Bronchial epithelial cell (primary cell): ENCODE results near the gene MAGI2. TPM values are rescaled to one million over a fixed set of nuclear protein-coding genes. Genes with fewer than 3 reads are reported as not detected.

Experiments
- DNase-seq: peaks from one replicate; pipeline ENCODE4 v3.0.0-alpha.2; 2010; ENCODE audit warnings: low read depth
- FAIRE-seq: peaks from 2 replicates; lab custom pipeline; 2011; peaks lifted over from hg19 to GRCh38; lab: Jason Lieb, UNC
- H3K27me3 ChIP-seq: 2 replicates; pipeline ENCODE4 v1.5.1; 2011; ENCODE audit warnings: low read length; ENCODE audit not compliant: control insufficient read depth, insufficient read depth
- H3K36me3 ChIP-seq: 2 replicates; pipeline ENCODE4 v1.5.1; 2011; ENCODE audit warnings: low read length; ENCODE audit not compliant: control insufficient read depth, insufficient read depth
- H3K4me3 ChIP-seq: 2 replicates; pipeline ENCODE4 v1.5.1; 2011; ENCODE audit warnings: mild to moderate bottlenecking, low read depth, low read length, control low read depth
- total RNA-seq: library from RNA; depleted of rRNA; stranded (reverse); fragments of >200 nt; gene quantifications from 2 replicates; pipeline ENCODE4 v1.2.1, GENCODE V29; 2014
- TF ChIP-seq, protein P1 (sequence below): IDR thresholded peaks from 2 replicates; pipeline ENCODE4 v1.5.1; 2011; ENCODE audit warnings: mild to moderate bottlenecking, moderate library complexity, low read length, control low read depth, inconsistent platforms; ENCODE audit not compliant: insufficient read depth, severe bottlenecking

Gene MAGI2
- total RNA-seq, 1 donor from 2014 or later, result 2.6 TPM

DNA sequence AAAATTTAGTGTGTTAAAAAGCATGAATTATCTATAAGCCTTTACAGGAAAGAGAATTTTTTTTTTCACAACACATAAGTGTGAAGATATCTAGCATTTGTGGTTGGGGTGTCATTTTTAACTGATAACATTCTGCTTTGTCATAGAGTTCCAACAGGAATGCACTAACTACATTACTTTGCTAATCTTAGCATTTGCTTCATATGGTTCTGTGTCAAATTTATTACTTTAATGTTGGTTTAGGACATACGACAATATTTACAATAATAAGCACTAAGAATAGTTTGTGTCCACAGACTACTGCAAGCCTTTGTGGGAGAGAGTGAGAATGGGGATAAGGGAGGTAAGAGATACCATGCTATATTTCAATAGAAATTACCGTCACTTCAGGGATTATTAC lies 40.6 kb upstream of the MAGI2 start:
- DNase-seq (no peak), FAIRE-seq (no peak)
- Histone ChIP-seq H3K36me3 (no peaks in the 10 kb centered on the region), H3K4me3 (no peak overlapping the region), H3K27me3 (no peaks in the 10 kb centered on the region)
- TF ChIP-seq, protein P1, sequence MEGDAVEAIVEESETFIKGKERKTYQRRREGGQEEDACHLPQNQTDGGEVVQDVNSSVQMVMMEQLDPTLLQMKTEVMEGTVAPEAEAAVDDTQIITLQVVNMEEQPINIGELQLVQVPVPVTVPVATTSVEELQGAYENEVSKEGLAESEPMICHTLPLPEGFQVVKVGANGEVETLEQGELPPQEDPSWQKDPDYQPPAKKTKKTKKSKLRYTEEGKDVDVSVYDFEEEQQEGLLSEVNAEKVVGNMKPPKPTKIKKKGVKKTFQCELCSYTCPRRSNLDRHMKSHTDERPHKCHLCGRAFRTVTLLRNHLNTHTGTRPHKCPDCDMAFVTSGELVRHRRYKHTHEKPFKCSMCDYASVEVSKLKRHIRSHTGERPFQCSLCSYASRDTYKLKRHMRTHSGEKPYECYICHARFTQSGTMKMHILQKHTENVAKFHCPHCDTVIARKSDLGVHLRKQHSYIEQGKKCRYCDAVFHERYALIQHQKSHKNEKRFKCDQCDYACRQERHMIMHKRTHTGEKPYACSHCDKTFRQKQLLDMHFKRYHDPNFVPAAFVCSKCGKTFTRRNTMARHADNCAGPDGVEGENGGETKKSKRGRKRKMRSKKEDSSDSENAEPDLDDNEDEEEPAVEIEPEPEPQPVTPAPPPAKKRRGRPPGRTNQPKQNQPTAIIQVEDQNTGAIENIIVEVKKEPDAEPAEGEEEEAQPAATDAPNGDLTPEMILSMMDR, result no peak

DNA sequence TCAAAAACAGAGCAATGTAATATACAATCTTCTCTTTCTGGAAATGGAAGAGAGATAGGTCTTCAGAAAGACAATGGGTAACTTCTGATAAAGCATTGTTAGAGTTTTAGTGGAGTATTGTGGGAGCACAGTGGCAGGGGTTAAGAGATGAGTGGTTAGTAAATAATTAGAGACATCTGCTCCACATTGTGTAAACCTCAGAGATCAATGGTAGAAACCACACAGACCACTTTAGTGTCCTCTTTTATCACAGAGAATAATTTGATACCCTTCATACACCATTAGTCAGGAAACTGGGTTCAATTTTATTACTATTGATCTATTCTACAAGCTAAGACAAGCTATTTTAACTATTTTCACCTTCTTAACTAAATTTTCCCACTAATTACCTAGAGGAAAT lies 35.9 kb upstream of the MAGI2 start:
- H3K36me3 ChIP-seq, result no peaks in the 10 kb centered on the region
- DNase-seq, result no peak
- no peak for FAIRE-seq

DNA sequence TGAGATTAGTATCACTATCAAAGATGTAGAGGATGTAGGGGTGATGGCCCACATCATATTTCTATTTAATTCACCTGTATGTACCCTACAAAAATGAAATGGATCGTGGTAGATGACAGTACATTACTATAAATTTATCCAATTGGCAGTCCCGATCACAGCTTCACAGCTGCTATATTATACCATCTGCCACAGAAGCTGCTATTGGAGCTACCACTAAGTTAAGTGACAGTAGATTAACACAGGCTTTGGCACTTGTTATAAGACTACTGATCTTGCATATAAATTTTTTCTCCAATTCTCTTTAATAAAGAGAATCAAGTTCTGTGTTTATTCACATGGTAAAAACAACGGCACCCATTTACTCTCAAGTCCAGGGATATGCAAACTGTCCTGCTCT lies 24.9 kb upstream of the MAGI2 start:
- no peaks in the 10 kb centered on the region for H3K27me3 ChIP-seq
- no peak for DNase-seq
- H3K36me3 ChIP-seq, result no peaks in the 10 kb centered on the region
- no peak for FAIRE-seq
- TF ChIP-seq, protein P1, result no peak
- H3K4me3 ChIP-seq, result no peak overlapping the region

More for the DNA sequence above, 35.9 kb upstream of the MAGI2 start:
- Histone ChIP-seq H3K4me3 (no peak overlapping the region), H3K27me3 (no peaks in the 10 kb centered on the region)
- TF ChIP-seq, protein P1, result no peak

DNA sequence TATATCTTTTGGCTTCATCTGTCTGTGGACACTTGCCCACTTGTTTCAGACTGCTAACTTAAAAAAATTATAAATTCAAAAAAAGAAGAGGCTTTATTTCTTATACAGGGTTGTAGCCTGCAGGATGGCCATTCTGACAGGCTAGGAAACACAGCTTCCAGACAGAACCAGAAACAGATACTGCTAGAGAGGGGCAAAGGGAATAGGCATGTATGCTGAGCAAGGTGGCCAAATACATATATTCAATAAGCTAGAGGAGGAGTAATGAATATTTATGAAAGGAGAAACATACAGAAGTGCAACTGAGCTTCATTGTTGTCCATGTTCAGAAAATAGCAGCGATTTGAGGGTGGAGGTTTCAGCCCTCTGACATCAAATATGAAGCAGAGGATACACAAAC lies 22.0 kb upstream of the MAGI2 start:
- H3K36me3 ChIP-seq, result no peaks in the 10 kb centered on the region
- FAIRE-seq, result no peak
- H3K4me3 ChIP-seq, result no peak overlapping the region
- TF ChIP-seq, protein P1, result no peak
- no peaks in the 10 kb centered on the region for H3K27me3 ChIP-seq
- no peak for DNase-seq

DNA sequence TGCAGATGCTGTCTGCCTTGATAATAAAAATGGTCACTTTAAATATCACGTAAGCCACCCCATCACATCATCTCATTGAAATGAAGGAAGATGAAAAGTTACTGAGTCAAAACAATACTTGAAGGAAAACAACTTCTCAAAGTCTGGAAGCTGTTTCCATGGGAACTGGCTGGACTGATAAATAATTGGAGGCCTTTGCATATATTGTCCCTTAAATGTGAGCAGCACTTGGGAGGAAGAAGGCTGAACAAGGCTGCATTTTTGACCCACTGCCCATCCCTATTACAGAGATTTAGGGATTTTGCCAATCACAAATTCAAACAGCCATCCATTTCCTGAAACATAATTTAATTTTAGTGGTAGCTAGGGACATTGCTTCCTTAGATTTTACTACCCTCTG lies 18.2 kb upstream of the MAGI2 start:
- no peaks in the 10 kb centered on the region for H3K36me3 ChIP-seq
- TF ChIP-seq, protein P1, result no peak
- H3K4me3 ChIP-seq, result no peak overlapping the region
- H3K27me3 ChIP-seq, result no peaks in the 10 kb centered on the region
- FAIRE-seq (no peak), DNase-seq (no peak)

DNA sequence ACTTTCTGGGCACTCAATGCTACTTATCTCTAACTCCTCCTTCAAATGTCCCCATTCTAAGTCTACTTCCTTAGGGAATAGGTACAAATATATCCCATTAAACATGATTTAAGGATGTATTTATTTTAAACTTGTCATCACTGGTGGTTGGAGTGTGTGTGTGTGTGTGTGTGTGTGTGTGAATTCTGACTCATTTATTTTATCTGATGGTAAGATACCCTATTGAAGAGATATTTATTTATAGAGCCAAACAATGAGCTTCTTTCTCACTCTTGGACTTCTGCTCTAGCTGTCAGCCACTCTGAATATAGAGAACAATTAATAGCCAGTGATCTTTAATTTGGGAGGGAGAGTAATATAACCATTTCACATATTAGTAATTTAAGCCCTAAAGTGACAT lies 17.8 kb upstream of the MAGI2 start:
- TF ChIP-seq, protein P1, result no peak
- Histone ChIP-seq H3K36me3 (no peaks in the 10 kb centered on the region), H3K27me3 (no peaks in the 10 kb centered on the region), H3K4me3 (no peak overlapping the region)
- DNase-seq (no peak), FAIRE-seq (no peak)
